ENCODE measurements around the gene BIN2. TPM values are rescaled to one million over a fixed set of nuclear protein-coding genes. Genes with fewer than 3 reads are reported as not detected.
"Not testable (repeated sequence)": the region's sequence is repeated elsewhere in the genome, so short reads cannot be mapped to it uniquely, and the experiment has no call there.

The BIN2 gene
- total RNA-seq, 2 experiments from 2014 or later: 39.5 to 41.7 TPM

DNA sequence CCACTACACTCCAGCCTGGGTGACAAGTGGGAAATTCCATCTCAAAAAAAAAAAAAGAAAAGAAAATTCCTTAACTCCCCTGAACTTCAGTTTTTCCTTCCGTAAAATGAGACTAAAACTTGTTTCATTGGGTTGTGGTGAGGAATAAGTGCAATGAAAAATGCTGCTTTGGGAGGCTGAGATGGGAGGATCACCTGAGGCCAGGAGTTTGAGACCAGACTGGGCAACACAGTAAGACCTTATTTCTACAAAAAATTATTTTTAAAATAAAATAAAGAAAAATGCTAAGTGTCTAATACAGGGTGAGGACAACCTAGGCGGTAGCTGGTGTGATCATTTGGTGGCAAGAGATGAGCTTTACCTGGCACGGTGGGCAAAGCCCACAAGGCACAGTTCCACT lies 60.6 kb downstream of the BIN2 start:
- DNase-seq: no peak
- intact Hi-C loops (cut with micrococcal nuclease): no loop called here
- ATAC-seq: no peak
- ChIA-PET CTCF (interaction anchor here (1.3 to 3.4 kb wide), 5 partner anchors 11 to 78 kb away, joined by 3 to 32 read pairs (median 4); no protein-coding TSS in a partner anchor), POLR2A (interaction anchor here (1.2 kb wide), 2 partner anchors 15 to 187 kb away, joined by 3 to 4 read pairs; no protein-coding TSS in a partner anchor)
- Mint-ChIP-seq H3K4me1 (ENCODE audit: low read depth) (peaks cover 18% of the 10 kb centered on the region), H3K27ac (no peak overlapping the region), H3K9me3 (no peaks in the 10 kb centered on the region), H3K36me3 (ENCODE audit: low read depth) (no peaks in the 10 kb centered on the region), H3K27me3 (no peaks in the 10 kb centered on the region), H3K4me3 (no peak overlapping the region)
- TF ChIP-seq, protein P1, sequence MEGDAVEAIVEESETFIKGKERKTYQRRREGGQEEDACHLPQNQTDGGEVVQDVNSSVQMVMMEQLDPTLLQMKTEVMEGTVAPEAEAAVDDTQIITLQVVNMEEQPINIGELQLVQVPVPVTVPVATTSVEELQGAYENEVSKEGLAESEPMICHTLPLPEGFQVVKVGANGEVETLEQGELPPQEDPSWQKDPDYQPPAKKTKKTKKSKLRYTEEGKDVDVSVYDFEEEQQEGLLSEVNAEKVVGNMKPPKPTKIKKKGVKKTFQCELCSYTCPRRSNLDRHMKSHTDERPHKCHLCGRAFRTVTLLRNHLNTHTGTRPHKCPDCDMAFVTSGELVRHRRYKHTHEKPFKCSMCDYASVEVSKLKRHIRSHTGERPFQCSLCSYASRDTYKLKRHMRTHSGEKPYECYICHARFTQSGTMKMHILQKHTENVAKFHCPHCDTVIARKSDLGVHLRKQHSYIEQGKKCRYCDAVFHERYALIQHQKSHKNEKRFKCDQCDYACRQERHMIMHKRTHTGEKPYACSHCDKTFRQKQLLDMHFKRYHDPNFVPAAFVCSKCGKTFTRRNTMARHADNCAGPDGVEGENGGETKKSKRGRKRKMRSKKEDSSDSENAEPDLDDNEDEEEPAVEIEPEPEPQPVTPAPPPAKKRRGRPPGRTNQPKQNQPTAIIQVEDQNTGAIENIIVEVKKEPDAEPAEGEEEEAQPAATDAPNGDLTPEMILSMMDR (IDR thresholded peaks at IDR 0.05): no peak

DNA sequence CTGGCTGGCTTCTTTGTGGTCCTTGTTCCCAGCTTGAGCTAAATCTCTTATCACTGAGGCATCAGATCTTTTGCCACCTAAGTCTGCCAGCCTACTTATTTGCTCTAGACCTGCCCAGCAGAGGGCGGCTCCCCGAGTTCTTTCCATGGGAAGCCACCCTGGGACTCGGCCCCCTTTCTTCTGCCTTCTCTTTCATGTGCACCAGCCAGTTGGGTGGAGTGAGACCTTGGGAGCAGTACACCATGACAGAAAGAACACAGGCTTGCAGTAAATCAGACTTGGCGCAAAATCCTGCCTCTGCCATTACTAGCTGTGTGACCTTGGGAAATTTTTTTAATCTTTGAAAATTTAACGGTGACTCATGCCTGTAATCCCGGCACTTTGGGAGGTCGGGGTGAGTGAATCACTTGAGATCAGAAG lies 61.2 kb downstream of the BIN2 start:
- DNase-seq (peak; percentile 51), ATAC-seq (no peak)
- CTCF ChIA-PET: interaction anchor here (0.6 to 3.4 kb wide), 8 partner anchors 11 to 78 kb away, joined by 3 to 32 read pairs (median 3); no protein-coding TSS in a partner anchor
- TF ChIP-seq, protein P1 (IDR thresholded peaks at IDR 0.05): no peak
- intact Hi-C loops (cut with micrococcal nuclease): no loop called here
- POLR2A ChIA-PET: interaction anchor here (1.2 kb wide), 2 partner anchors 14 to 186 kb away, joined by 3 to 4 read pairs; no protein-coding TSS in a partner anchor
- Mint-ChIP-seq H3K4me3 (no peak overlapping the region), H3K27me3 (no peaks in the 10 kb centered on the region), H3K9me3 (no peaks in the 10 kb centered on the region), H3K27ac (no peak overlapping the region), H3K4me1 (ENCODE audit: low read depth) (peaks cover 18% of the 10 kb centered on the region), H3K36me3 (ENCODE audit: low read depth) (no peaks in the 10 kb centered on the region)

DNA sequence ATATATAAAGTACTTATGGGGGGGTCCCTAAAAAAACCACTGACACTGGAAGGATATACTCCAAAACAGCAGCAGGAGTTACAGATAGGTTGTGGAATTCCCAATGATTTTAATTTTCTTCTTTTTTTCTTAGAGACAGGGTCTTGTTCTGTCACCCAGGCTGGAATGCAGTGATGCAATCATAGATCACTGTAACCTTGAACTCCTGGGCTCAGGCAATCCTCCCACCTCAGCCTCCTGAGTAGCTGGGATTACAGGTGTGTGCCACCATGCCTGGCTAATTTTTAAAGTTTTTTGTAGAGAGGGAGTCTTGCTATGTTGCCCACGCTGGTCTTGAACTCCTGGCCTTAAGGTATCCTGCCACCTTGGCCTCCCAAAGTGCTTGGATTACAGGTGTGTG lies 64.4 kb downstream of the BIN2 start:
- H3K27me3 Mint-ChIP-seq; DNase-seq; H3K4me1 Mint-ChIP-seq (ENCODE audit: low read depth); ATAC-seq; intact Hi-C loops (cut with micrococcal nuclease); H3K36me3 Mint-ChIP-seq (ENCODE audit: low read depth); H3K4me3 Mint-ChIP-seq; H3K27ac Mint-ChIP-seq; H3K9me3 Mint-ChIP-seq: not testable (repeated sequence)
- CTCF ChIA-PET: interaction anchor here (1.0 kb wide), 1 partner anchor 8 kb away, joined by 3 read pairs; no protein-coding TSS in a partner anchor
- POLR2A ChIA-PET: interaction anchor here (0.6 to 1.2 kb wide), 3 partner anchors 11 to 82 kb away, joined by 3 to 4 read pairs (median 3); partner anchors contain the start of gene DAZAP2

DNA sequence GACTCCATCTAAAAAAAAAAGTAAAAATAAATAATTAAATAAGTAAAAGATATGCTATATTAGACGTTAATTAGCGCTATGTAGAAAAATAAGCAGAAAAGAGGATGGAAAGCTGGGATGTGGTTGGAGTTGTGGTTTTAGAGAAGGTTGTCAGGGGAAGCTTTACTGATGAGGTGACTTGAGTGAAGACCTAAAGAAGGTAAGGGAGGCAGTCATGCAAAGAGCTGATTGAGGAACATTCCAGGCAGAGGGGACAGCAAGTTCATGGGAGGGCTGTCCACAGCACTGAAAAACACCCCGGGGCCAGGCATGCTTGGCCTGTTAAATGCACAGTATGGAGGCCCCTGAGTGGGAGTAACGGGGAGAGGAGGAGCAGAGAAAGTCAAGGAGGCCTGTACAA lies 69.4 kb downstream of the BIN2 start:
- Mint-ChIP-seq H3K36me3 (ENCODE audit: low read depth) (no peaks in the 10 kb centered on the region), H3K4me1 (ENCODE audit: low read depth) (no peaks in the 10 kb centered on the region), H3K27me3 (no peaks in the 10 kb centered on the region), H3K27ac (no peak overlapping the region), H3K9me3 (no peaks in the 10 kb centered on the region), H3K4me3 (no peak overlapping the region)
- DNase-seq (no peak), ATAC-seq (no peak)
- intact Hi-C loops (cut with micrococcal nuclease): no loop called here
- ChIA-PET POLR2A (interaction anchor here (1.0 to 1.3 kb wide), 2 partner anchors 16 to 206 kb away, joined by 3 to 5 read pairs; partner anchors contain the start of genes DAZAP2 and LETMD1), CTCF (no interaction called here)
- TF ChIP-seq, protein P1 (IDR thresholded peaks at IDR 0.05): no peak

DNA sequence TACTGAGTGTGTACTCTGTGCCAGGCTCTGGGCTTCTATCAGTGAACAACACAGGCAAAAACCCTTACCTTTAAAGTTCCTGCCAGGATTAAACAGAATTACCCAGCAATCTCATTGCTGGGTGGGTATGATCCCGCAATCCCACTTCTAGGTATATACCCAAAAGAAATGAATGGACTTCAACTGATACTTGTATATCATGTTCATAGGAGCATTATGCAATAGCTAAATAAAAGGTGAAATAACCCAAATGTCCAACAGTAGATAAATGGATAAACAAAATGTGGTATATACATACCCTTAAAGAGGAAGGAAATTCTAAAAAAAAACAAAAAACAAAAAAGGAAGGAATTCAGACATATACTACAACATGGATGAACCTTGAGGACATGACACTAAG lies 70.7 kb downstream of the BIN2 start:
- ChIA-PET CTCF (interaction anchor here (0.7 to 3.8 kb wide), 22 partner anchors 9 to 489 kb away, joined by 3 to 32 read pairs (median 4); partner anchors contain the start of genes ATF1 and DAZAP2), POLR2A (interaction anchor here (0.9 to 1.3 kb wide), 4 partner anchors 8 to 48 kb away, joined by 3 to 5 read pairs (median 4); no protein-coding TSS in a partner anchor)
- Mint-ChIP-seq H3K4me3 (no peak overlapping the region), H3K27me3 (no peaks in the 10 kb centered on the region), H3K36me3 (ENCODE audit: low read depth) (no peaks in the 10 kb centered on the region), H3K9me3 (no peaks in the 10 kb centered on the region), H3K27ac (no peak overlapping the region), H3K4me1 (ENCODE audit: low read depth) (peaks cover 2% of the 10 kb centered on the region)
- DNase-seq: no peak
- TF ChIP-seq, protein P1 (IDR thresholded peaks at IDR 0.05): no peak
- ATAC-seq: no peak
- intact Hi-C loops (cut with micrococcal nuclease): no loop called here
